IPS-20b (cell line): ENCODE data around the gene ESD.
"Not testable (repeated sequence)": the region's sequence is repeated elsewhere in the genome, so short reads cannot be mapped to it uniquely, and the experiment has no call there.

Source experiments
- H3K27ac ChIP-seq: one replicate; pipeline ENCODE4 v1.5.1; 2013; ENCODE audit warnings: low read length
- H3K27me3 ChIP-seq: 2 replicates; pipeline ENCODE4 v1.6.1; 2013; ENCODE audit warnings: mild to moderate bottlenecking, low read length, inconsistent platforms; ENCODE audit not compliant: insufficient read depth
- H3K36me3 ChIP-seq: 2 replicates; pipeline ENCODE4 v1.6.1; 2013; ENCODE audit warnings: low read depth, mild to moderate bottlenecking, inconsistent platforms, low read length, moderate library complexity; ENCODE audit not compliant: insufficient read depth
- H3K4me1 ChIP-seq: 2 replicates; pipeline ENCODE4 v1.6.1; 2013; ENCODE audit warnings: mild to moderate bottlenecking, control low read depth, inconsistent platforms, low read length, moderate library complexity; ENCODE audit not compliant: insufficient read depth
- H3K4me3 ChIP-seq: 2 replicates; pipeline ENCODE4 v1.5.1; 2013; ENCODE audit warnings: mild to moderate bottlenecking, low read length, inconsistent platforms
- H3K9ac ChIP-seq: 2 replicates; pipeline ENCODE4 v1.6.1; 2013; ENCODE audit warnings: low read depth, mild to moderate bottlenecking, inconsistent platforms, low read length, moderate library complexity
- H3K9me3 ChIP-seq: 2 replicates; pipeline ENCODE4 v1.6.1; 2013; ENCODE audit warnings: mild to moderate bottlenecking, low read depth, low read length, inconsistent platforms; ENCODE audit not compliant: insufficient read depth

The ESD gene

GRCh38 chr13:46782691-46783090 is 14.3 kb downstream of the ESD start:
- no peak overlapping the region for H3K9ac ChIP-seq
- H3K4me1 ChIP-seq = no peaks in the 10 kb centered on the region
- H3K36me3 ChIP-seq = peaks cover 91% of the 10 kb centered on the region
- H3K9me3 ChIP-seq = no peaks in the 10 kb centered on the region
- H3K27ac ChIP-seq = no peak overlapping the region
- H3K27me3 ChIP-seq = no peaks in the 10 kb centered on the region
- H3K4me3 ChIP-seq = no peak overlapping the region

GRCh38 chr13:46782066-46782465 is 14.9 kb downstream of the ESD start:
- no peak overlapping the region for H3K27ac ChIP-seq
- no peaks in the 10 kb centered on the region for H3K9me3 ChIP-seq
- H3K27me3 ChIP-seq = no peaks in the 10 kb centered on the region
- no peaks in the 10 kb centered on the region for H3K4me1 ChIP-seq
- H3K9ac ChIP-seq = no peak overlapping the region
- no peak overlapping the region for H3K4me3 ChIP-seq
- peaks cover 92% of the 10 kb centered on the region for H3K36me3 ChIP-seq

DNA sequence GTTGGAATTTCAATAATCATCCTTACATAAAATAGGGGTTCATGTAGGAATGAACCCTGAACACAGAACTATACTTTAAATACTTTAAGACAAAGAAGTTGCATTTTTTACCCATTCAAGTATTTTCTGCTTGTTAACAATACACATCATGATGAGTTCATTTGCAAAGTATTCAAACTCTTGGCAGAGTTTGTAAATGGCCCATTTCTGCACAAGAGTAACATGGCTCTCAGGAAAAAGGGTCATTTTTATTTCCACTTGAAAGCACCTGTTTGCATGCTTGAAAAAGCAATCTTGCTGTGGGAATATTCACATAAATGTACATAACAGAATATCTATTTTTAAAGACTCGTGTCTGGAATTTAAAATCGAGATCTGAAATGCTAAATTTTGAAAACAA is 18.1 kb downstream of the ESD start:
- H3K9me3 ChIP-seq = no peaks in the 10 kb centered on the region
- H3K36me3 ChIP-seq = peaks cover 90% of the 10 kb centered on the region
- no peak overlapping the region for H3K4me3 ChIP-seq
- H3K4me1 ChIP-seq = no peaks in the 10 kb centered on the region; the same call in 1 of the 2 replicates
- H3K27me3 ChIP-seq = no peaks in the 10 kb centered on the region
- no peak overlapping the region for H3K9ac ChIP-seq
- no peak overlapping the region for H3K27ac ChIP-seq

DNA sequence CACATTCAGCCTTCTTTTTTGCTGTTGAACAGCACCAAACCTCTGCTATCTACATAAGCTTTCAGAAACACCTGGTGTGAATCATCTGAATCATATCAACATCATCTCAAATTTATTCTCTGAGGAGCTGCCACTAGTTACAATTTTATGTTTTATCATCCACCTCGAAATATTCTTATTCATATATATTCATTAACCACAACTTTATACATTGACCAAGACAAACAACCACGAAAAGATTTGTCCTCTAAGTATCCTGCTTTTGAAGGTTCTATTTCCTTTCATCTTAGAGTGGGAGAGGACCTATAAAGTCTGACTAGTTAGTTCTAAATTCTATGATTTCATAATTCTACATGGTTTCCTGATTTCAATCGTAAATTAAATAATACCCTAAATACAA is 18.9 kb downstream of the ESD start:
- peaks cover 93% of the 10 kb centered on the region for H3K36me3 ChIP-seq
- H3K4me1 ChIP-seq = no peaks in the 10 kb centered on the region; the same call in 1 of the 2 replicates
- no peaks in the 10 kb centered on the region for H3K27me3 ChIP-seq
- no peak overlapping the region for H3K27ac ChIP-seq
- no peak overlapping the region for H3K4me3 ChIP-seq
- H3K9me3 ChIP-seq = no peaks in the 10 kb centered on the region
- H3K9ac ChIP-seq = no peak overlapping the region

GRCh38 chr13:46775385-46776107 is 21.4 kb downstream of the ESD start:
- Histone ChIP-seq H3K9ac (no peak overlapping the region), H3K36me3 (peaks cover 85% of the 10 kb centered on the region), H3K4me1 (no peaks in the 10 kb centered on the region; the same call in 1 of the 2 replicates), H3K27ac (no peak overlapping the region), H3K9me3 (no peaks in the 10 kb centered on the region), H3K27me3 (no peaks in the 10 kb centered on the region), H3K4me3 (no peak overlapping the region)

DNA sequence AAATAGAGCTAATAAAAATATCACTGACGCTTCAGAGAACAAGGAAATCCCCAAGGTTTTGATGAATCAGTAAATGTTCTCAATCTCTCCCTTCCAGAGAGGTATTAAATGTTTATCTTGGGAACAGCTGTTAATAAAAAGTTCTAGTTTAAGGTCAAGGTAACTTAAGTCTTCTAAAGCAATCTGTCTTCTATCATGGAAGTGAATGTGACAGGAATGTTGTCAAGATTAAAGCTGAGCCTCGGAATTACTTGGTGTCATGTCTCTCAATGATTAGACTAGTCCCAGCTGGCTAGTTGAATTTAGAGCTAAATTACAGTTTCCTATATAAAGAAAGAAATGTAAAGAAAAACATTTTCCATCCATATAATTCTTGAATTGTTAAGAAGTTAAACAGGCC is 23.4 kb downstream of the ESD start:
- peaks cover 73% of the 10 kb centered on the region for H3K36me3 ChIP-seq
- no peak overlapping the region for H3K4me3 ChIP-seq
- no peak overlapping the region for H3K9ac ChIP-seq
- no peak overlapping the region for H3K27ac ChIP-seq
- H3K4me1 ChIP-seq = no peaks in the 10 kb centered on the region; the same call in 1 of the 2 replicates
- H3K9me3 ChIP-seq = no peaks in the 10 kb centered on the region
- no peaks in the 10 kb centered on the region for H3K27me3 ChIP-seq

DNA sequence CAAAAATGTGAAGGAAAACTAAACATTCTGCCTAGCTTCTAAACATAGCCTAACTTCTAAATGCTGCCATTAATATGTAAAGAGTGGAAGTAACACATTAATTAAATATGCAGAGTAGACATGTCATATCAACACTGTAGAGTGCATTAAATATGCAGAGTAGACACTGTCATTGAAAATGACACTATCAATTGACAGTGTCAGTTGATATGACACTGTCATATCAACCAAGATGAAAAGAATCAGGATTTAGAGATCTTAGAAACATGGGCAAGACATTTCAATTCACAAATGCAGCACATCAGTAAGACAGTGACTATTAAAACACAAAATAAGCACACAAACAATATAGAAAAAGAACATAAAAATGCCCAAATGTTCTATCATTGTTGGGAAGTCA is 25.3 kb downstream of the ESD start:
- H3K27me3 ChIP-seq = no peaks in the 10 kb centered on the region
- H3K9ac ChIP-seq = no peak overlapping the region
- no peaks in the 10 kb centered on the region for H3K9me3 ChIP-seq
- H3K4me3 ChIP-seq = no peak overlapping the region
- H3K36me3 ChIP-seq = peaks cover 54% of the 10 kb centered on the region
- H3K4me1 ChIP-seq = no peaks in the 10 kb centered on the region; the same call in 1 of the 2 replicates
- no peak overlapping the region for H3K27ac ChIP-seq

DNA sequence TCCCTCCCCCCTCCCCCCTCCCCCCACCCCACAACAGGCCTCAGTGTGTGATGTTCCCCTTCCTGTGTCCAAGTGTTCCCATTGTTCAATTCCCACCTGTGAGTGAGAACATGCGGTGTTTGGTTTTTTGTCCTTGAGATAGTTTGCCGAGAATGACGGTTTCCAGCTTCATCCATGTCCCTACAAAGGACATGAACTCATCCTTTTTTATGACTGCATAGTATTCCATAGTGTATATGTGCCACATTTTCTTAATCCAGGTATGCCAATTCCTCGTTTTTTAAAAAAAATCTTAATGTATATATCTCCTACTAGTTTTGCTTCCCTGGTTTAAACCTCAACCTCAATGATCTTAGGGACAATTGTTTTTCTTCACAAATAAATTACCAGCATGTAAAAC is 27.0 kb downstream of the ESD start:
- H3K27me3 ChIP-seq, H3K27ac ChIP-seq, H3K4me3 ChIP-seq, H3K9me3 ChIP-seq, H3K4me1 ChIP-seq, H3K9ac ChIP-seq: not testable (repeated sequence)
- peaks cover 39% of the 10 kb centered on the region for H3K36me3 ChIP-seq

DNA sequence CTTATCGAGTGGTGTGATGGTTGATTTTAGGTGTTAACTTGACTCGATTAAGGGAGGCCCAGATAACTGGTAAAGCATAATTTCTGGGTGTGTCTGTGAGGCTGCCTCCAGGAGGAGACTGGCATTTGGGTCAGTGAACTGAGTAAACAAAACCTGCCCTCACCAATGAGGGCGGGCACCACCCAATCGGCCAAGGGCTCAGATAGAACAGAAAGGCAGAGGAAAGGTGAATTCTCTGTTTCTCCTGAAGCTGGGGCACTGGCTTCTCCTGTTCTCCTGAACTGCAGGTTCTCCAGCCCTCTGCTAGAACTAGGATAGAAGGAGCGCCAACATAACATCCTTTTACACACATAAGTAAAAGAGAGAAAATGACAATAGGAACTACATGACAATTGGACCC is 35.1 kb downstream of the ESD start:
- no peaks in the 10 kb centered on the region for H3K36me3 ChIP-seq
- H3K27ac ChIP-seq = no peak overlapping the region
- no peaks in the 10 kb centered on the region for H3K27me3 ChIP-seq
- peaks cover 3% of the 10 kb centered on the region; the same call in 1 of the 2 replicates for H3K4me1 ChIP-seq
- no peak overlapping the region for H3K4me3 ChIP-seq
- H3K9ac ChIP-seq = no peak overlapping the region
- H3K9me3 ChIP-seq = no peaks in the 10 kb centered on the region

DNA sequence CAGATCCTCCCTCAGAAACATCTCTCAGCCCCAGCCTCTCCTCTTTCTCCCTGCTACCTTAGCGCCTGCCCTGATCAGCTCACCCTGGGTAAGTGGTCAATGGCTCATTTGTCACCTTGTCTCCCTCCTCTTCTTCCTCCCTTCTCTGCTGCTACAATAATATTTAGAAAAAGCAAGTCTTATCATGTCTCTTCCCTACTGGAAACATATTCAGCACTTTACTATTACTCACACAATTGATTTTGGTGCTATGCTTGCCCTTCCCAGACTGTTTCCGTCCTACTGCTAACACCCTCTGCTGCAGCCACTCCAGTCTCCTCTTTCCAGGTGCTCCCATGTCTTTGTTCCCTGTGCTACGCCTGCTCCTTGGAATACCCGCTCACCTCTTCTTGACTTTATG is 35.8 kb downstream of the ESD start:
- Histone ChIP-seq H3K36me3 (no peaks in the 10 kb centered on the region), H3K9ac (no peak overlapping the region), H3K9me3 (no peaks in the 10 kb centered on the region), H3K27me3 (no peaks in the 10 kb centered on the region), H3K4me1 (peaks cover 3% of the 10 kb centered on the region; the same call in 1 of the 2 replicates), H3K27ac (no peak overlapping the region), H3K4me3 (no peak overlapping the region)

- Histone ChIP-seq H3K4me1 (peaks cover 3% of the 10 kb centered on the region; the same call in 1 of the 2 replicates), H3K9me3 (no peaks in the 10 kb centered on the region), H3K9ac (no peak overlapping the region), H3K27ac (no peak overlapping the region), H3K4me3 (no peak overlapping the region), H3K27me3 (no peaks in the 10 kb centered on the region), H3K36me3 (no peaks in the 10 kb centered on the region)
Observed at GRCh38 chr13:46759846-46760245, 37.1 kb downstream of the ESD start.

- H3K9me3 ChIP-seq = no peaks in the 10 kb centered on the region
- no peak overlapping the region for H3K27ac ChIP-seq
- no peaks in the 10 kb centered on the region for H3K27me3 ChIP-seq
- H3K36me3 ChIP-seq = no peaks in the 10 kb centered on the region
- H3K4me3 ChIP-seq = no peak overlapping the region
- no peak overlapping the region for H3K9ac ChIP-seq
- peaks cover 3% of the 10 kb centered on the region; the same call in 1 of the 2 replicates for H3K4me1 ChIP-seq
Observed at GRCh38 chr13:46757640-46758039, 39.3 kb downstream of the ESD start.
